ENCODE results near the gene LPCAT2. TPM values are rescaled to one million over a fixed set of nuclear protein-coding genes. Genes with fewer than 3 reads are reported as not detected.

LPCAT2 gene
- total RNA-seq (1 to 10 TPM; 2.1 to 4.3 (median 2.9) TPM), polyA plus RNA-seq (1 to 10 TPM; 1.0 to 1.6 (median 1.6) TPM)
- long read RNA-seq, donor 1, full-length matches to known transcripts: 1 of 1 reads
- long read RNA-seq, donor 1, partial matches to known transcripts: 0 of 1 reads
- long read RNA-seq, donor 1, other reads (novel, unspliced or antisense): 0 of 1 reads
- long read RNA-seq, donor 2, full-length matches to known transcripts: 1 of 1 reads
- long read RNA-seq, donor 2, partial matches to known transcripts: 0 of 1 reads
- long read RNA-seq, donor 2, other reads (novel, unspliced or antisense): 0 of 1 reads

GRCh38 chr16:55508941-55509931 lies at the start of gene LPCAT2:
Gene LPCAT2, plus strand, starts transcription at chr16:55509072. Its CDS starts 110 bp downstream, at chr16:55509182.
- 2 to 3% (median 2%) methylated on average over 60 to 61 of the region's 61 CpGs for WGBS, 3 donors
- DNase-seq (peak; percentile 85 to 92), ATAC-seq (peak; percentile 77 to 93 (median 92))
- Histone ChIP-seq H3K27me3 (ENCODE audit: insufficient read depth in 3 of 3, low read length in 2 of 3) (no peaks in the 10 kb centered on the region), H3K27ac (peak within 1 kb of the TSS; percentile 8), H3K36me3 (ENCODE audit: insufficient read depth in 1 of 2, low read depth in 1 of 2) (no peaks in the 10 kb centered on the region), H3K9me3 (peaks cover 5% of the 10 kb centered on the region), H3K4me3 (peak within 1 kb of the TSS; percentile 67), H3K4me1 (no peaks in the 10 kb centered on the region)
- intact Hi-C loops (cut with DNase I): no loop called here
- TF ChIP-seq CTCF (IDR thresholded peaks at IDR 0.05): no peak

GRCh38 chr16:55462241-55462640 lies 46.6 kb upstream of the LPCAT2 start:
- H3K9me3 ChIP-seq: no peaks in the 10 kb centered on the region
- intact Hi-C loops (cut with DNase I): loop anchor here in 1 of 2 donors (2.0 kb wide), 1 partner anchor 81 kb away; no protein-coding TSS in a partner anchor
- DNase-seq (no peak), ATAC-seq (no peak)
- no peaks in the 10 kb centered on the region for H3K4me1 ChIP-seq
- 56 to 63% (median 61%) methylated on average over 6 of the region's 6 CpGs for WGBS, 3 donors
- no peak overlapping the region for H3K27ac ChIP-seq
- no peak overlapping the region for H3K4me3 ChIP-seq
- no peaks in the 10 kb centered on the region for H3K36me3 ChIP-seq (ENCODE audit: insufficient read depth in 1 of 2, low read depth in 1 of 2)
- TF ChIP-seq CTCF (IDR thresholded peaks at IDR 0.05): no peak
- no peaks in the 10 kb centered on the region for H3K27me3 ChIP-seq (ENCODE audit: insufficient read depth in 3 of 3, low read length in 2 of 3)

GRCh38 chr16:55464375-55464774 lies 44.5 kb upstream of the LPCAT2 start:
- intact Hi-C loops (cut with DNase I): loop anchor here in 1 of 2 donors (2.0 kb wide), 1 partner anchor 238 kb away; no protein-coding TSS in a partner anchor
- ATAC-seq (no peak), DNase-seq (no peak)
- H3K4me3 ChIP-seq: no peak overlapping the region
- H3K9me3 ChIP-seq: no peaks in the 10 kb centered on the region
- no peak overlapping the region for H3K27ac ChIP-seq
- TF ChIP-seq CTCF (IDR thresholded peaks at IDR 0.05): no peak
- H3K27me3 ChIP-seq (ENCODE audit: insufficient read depth in 3 of 3, low read length in 2 of 3): no peaks in the 10 kb centered on the region
- H3K36me3 ChIP-seq (ENCODE audit: insufficient read depth in 1 of 2, low read depth in 1 of 2): no peaks in the 10 kb centered on the region
- H3K4me1 ChIP-seq: no peaks in the 10 kb centered on the region
- WGBS, 3 donors: 44 to 60% (median 60%) methylated on average over 4 of the region's 4 CpGs

GRCh38 chr16:55465077-55465896 lies 43.6 kb upstream of the LPCAT2 start:
- no peaks in the 10 kb centered on the region for H3K36me3 ChIP-seq (ENCODE audit: insufficient read depth in 1 of 2, low read depth in 1 of 2)
- 30 to 32% (median 30%) methylated on average over 19 of the region's 19 CpGs for WGBS, 3 donors
- no peak overlapping the region for H3K4me3 ChIP-seq

More at GRCh38 chr16:55465077-55465896, 43.6 kb upstream of the LPCAT2 start:
- Histone ChIP-seq H3K9me3 (no peaks in the 10 kb centered on the region), H3K27me3 (ENCODE audit: insufficient read depth in 3 of 3, low read length in 2 of 3) (no peaks in the 10 kb centered on the region), H3K27ac (no peak overlapping the region), H3K4me1 (no peaks in the 10 kb centered on the region)
- peak; percentile 94 to 97 (median 96) for ATAC-seq
- intact Hi-C loops (cut with DNase I): loop anchor here (1.0 to 5.0 kb wide), 5 partner anchors 79 to 378 kb away; no protein-coding TSS in a partner anchor
- DNase-seq: peak; percentile 86 to 92
- TF ChIP-seq CTCF (IDR thresholded peaks at IDR 0.05): peak; percentile 100
